WTC11 (cell line): ENCODE measurements around the gene CLGN.

Experiments used
- CTCF ChIP-seq: fragments of 200-600 bp; IDR thresholded peaks from 2 replicates; pipeline ENCODE4 v1.8.0; 2022; ENCODE audit warnings: antibody characterized with exemption
- GTF2I ChIP-seq: fragments of 250-450 bp; sonication (Bioruptor Pico); conservative IDR thresholded peaks from 2 replicates; pipeline ENCODE4 v1.4.0; 2021; ENCODE audit warnings: mild to moderate bottlenecking
- IRF2 ChIP-seq: sonication (generic); formaldehyde crosslinking; IDR thresholded peaks from 2 replicates; pipeline ENCODE4 v1.8.0; 2022; ENCODE audit warnings: low read depth, missing genetic modification reagents, borderline replicate concordance
- NFE2L1 ChIP-seq: sonication (generic); formaldehyde crosslinking; IDR thresholded peaks from 2 replicates; pipeline ENCODE4 v1.8.1; 2023; ENCODE audit warnings: missing genetic modification reagents
- NFYB ChIP-seq: sonication (generic); formaldehyde crosslinking; conservative IDR thresholded peaks from 2 replicates; pipeline ENCODE4 v1.8.0; 2022; ENCODE audit warnings: low read depth, missing genetic modification reagents
- OVOL2 ChIP-seq: fragments of 250-450 bp; sonication (Bioruptor Pico); IDR thresholded peaks from 2 replicates; pipeline ENCODE4 v1.9.0; 2021; ENCODE audit warnings: mild to moderate bottlenecking, borderline replicate concordance
- STAT6 ChIP-seq: sonication (generic); formaldehyde crosslinking; conservative IDR thresholded peaks from 2 replicates; pipeline ENCODE4 v1.8.1; 2023; ENCODE audit warnings: mild to moderate bottlenecking, low read depth, missing genetic modification reagents, moderate library complexity
- TP53 ChIP-seq: sonication (generic); formaldehyde crosslinking; IDR thresholded peaks from 2 replicates; pipeline ENCODE4 v1.8.1; 2023; ENCODE audit warnings: mild to moderate bottlenecking, missing genetic modification reagents
- ZNF138 ChIP-seq: sonication (generic); formaldehyde crosslinking; conservative IDR thresholded peaks from 2 replicates; pipeline ENCODE4 v1.8.1; 2022; ENCODE audit warnings: mild to moderate bottlenecking, moderate library complexity, missing genetic modification reagents
- ZNF317 ChIP-seq: sonication (generic); formaldehyde crosslinking; IDR thresholded peaks from 2 replicates; pipeline ENCODE4 v1.8.1; 2023; ENCODE audit warnings: low read depth, mild to moderate bottlenecking, moderate library complexity, missing genetic modification reagents, borderline replicate concordance
- TF ChIP-seq, protein P1 (sequence below): sonication (generic); formaldehyde crosslinking; IDR thresholded peaks from 2 replicates; pipeline ENCODE4 v1.8.1; 2022; ENCODE audit warnings: low read depth, missing genetic modification reagents, borderline replicate concordance
- TF ChIP-seq, protein P2 (sequence below): sonication (generic); formaldehyde crosslinking; IDR thresholded peaks from 2 replicates; pipeline ENCODE4 v1.8.1; 2023; ENCODE audit warnings: mild to moderate bottlenecking, missing genetic modification reagents
- TF ChIP-seq, protein P3 (sequence below): sonication (generic); formaldehyde crosslinking; IDR thresholded peaks from 2 replicates; pipeline ENCODE4 v1.8.0; 2022; ENCODE audit warnings: mild to moderate bottlenecking, missing genetic modification reagents
- TF ChIP-seq, protein P4 (sequence below): sonication (generic); formaldehyde crosslinking; conservative IDR thresholded peaks from 2 replicates; pipeline ENCODE4 v1.8.1; 2022; ENCODE audit warnings: mild to moderate bottlenecking, missing genetic modification reagents

- TF ChIP-seq IRF2 (CRISPR knock-in tag) (no peak), NFYB (no peak), OVOL2 (CRISPR knock-in tag) (no peak), CTCF (no peak), STAT6 (CRISPR knock-in tag) (no peak), ZNF317 (CRISPR knock-in tag) (no peak), TP53 (no peak), NFE2L1 (CRISPR knock-in tag) (no peak), GTF2I (CRISPR knock-in tag) (no peak), ZNF138 (CRISPR knock-in tag) (no peak)
- TF ChIP-seq, protein P1, sequence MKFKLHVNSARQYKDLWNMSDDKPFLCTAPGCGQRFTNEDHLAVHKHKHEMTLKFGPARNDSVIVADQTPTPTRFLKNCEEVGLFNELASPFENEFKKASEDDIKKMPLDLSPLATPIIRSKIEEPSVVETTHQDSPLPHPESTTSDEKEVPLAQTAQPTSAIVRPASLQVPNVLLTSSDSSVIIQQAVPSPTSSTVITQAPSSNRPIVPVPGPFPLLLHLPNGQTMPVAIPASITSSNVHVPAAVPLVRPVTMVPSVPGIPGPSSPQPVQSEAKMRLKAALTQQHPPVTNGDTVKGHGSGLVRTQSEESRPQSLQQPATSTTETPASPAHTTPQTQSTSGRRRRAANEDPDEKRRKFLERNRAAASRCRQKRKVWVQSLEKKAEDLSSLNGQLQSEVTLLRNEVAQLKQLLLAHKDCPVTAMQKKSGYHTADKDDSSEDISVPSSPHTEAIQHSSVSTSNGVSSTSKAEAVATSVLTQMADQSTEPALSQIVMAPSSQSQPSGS (CRISPR knock-in tag): no peak
- TF ChIP-seq, protein P2, sequence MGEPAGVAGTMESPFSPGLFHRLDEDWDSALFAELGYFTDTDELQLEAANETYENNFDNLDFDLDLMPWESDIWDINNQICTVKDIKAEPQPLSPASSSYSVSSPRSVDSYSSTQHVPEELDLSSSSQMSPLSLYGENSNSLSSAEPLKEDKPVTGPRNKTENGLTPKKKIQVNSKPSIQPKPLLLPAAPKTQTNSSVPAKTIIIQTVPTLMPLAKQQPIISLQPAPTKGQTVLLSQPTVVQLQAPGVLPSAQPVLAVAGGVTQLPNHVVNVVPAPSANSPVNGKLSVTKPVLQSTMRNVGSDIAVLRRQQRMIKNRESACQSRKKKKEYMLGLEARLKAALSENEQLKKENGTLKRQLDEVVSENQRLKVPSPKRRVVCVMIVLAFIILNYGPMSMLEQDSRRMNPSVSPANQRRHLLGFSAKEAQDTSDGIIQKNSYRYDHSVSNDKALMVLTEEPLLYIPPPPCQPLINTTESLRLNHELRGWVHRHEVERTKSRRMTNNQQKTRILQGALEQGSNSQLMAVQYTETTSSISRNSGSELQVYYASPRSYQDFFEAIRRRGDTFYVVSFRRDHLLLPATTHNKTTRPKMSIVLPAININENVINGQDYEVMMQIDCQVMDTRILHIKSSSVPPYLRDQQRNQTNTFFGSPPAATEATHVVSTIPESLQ (CRISPR knock-in tag): no peak
- TF ChIP-seq, protein P3, sequence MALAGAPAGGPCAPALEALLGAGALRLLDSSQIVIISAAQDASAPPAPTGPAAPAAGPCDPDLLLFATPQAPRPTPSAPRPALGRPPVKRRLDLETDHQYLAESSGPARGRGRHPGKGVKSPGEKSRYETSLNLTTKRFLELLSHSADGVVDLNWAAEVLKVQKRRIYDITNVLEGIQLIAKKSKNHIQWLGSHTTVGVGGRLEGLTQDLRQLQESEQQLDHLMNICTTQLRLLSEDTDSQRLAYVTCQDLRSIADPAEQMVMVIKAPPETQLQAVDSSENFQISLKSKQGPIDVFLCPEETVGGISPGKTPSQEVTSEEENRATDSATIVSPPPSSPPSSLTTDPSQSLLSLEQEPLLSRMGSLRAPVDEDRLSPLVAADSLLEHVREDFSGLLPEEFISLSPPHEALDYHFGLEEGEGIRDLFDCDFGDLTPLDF (CRISPR knock-in tag): no peak
- TF ChIP-seq, protein P4, sequence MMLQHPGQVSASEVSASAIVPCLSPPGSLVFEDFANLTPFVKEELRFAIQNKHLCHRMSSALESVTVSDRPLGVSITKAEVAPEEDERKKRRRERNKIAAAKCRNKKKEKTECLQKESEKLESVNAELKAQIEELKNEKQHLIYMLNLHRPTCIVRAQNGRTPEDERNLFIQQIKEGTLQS (CRISPR knock-in tag): no peak
These were observed 84.1 kb downstream of the CLGN start for GRCh38 chr4:140343303-140343702.
